Astrocyte (in vitro differentiated cells and primary cell): ENCODE data around the gene C10orf90. TPM values are rescaled to one million over a fixed set of nuclear protein-coding genes. Genes with fewer than 3 reads are reported as not detected.
A peak's percentile ranks its signal among the peaks of the same experiment; 100 is the strongest.

Experiments
- DNase-seq: peaks from one replicate; pipeline ENCODE4 v3.0.0-alpha.2; 2010; ENCODE audit warnings: low read depth
- FAIRE-seq: peaks from 2 replicates; lab custom pipeline; 2011; peaks lifted over from hg19 to GRCh38; lab: Jason Lieb, UNC
- H2AFZ ChIP-seq: 2 replicates; pipeline ENCODE4 v1.6.0; 2012; ENCODE audit warnings: low read depth, low read length, inconsistent platforms
- H3K27ac ChIP-seq: 2 replicates; pipeline ENCODE4 v1.5.1; 2011; ENCODE audit warnings: low read depth, low read length, inconsistent platforms
- H3K27me3 ChIP-seq: 2 replicates; pipeline ENCODE4 v1.6.0; 2011; ENCODE audit warnings: low read length, inconsistent platforms; ENCODE audit not compliant: insufficient read depth
- H3K36me3 ChIP-seq: 2 replicates; pipeline ENCODE4 v1.5.1; 2011; ENCODE audit warnings: low read length, inconsistent platforms; ENCODE audit not compliant: insufficient read depth
- H3K4me1 ChIP-seq: 2 replicates; pipeline ENCODE4 v1.5.1; 2011; ENCODE audit warnings: low read length, inconsistent platforms; ENCODE audit not compliant: insufficient read depth
- H3K4me2 ChIP-seq: 2 replicates; pipeline ENCODE4 v1.6.0; 2012; ENCODE audit warnings: low read length, inconsistent platforms
- H3K4me3 ChIP-seq: 2 replicates; pipeline ENCODE4 v1.5.1; 2011; ENCODE audit warnings: low read depth, mild to moderate bottlenecking, low read length, inconsistent platforms; ENCODE audit not compliant: insufficient read depth
- H3K79me2 ChIP-seq: 2 replicates; pipeline ENCODE4 v1.6.0; 2012; ENCODE audit warnings: mild to moderate bottlenecking, low read length, inconsistent platforms; ENCODE audit not compliant: insufficient read depth
- H3K9ac ChIP-seq: 2 replicates; pipeline ENCODE4 v1.6.0; 2012; ENCODE audit warnings: mild to moderate bottlenecking, low read length, inconsistent platforms
- H3K9me3 ChIP-seq: 2 replicates; pipeline ENCODE4 v1.5.1; 2012; ENCODE audit warnings: low read depth, mild to moderate bottlenecking, low read length, inconsistent platforms; ENCODE audit not compliant: insufficient read depth
- H4K20me1 ChIP-seq: 2 replicates; pipeline ENCODE4 v1.6.0; 2012; ENCODE audit warnings: low read length, inconsistent platforms; ENCODE audit not compliant: insufficient read depth
- H3K27ac Mint-ChIP-seq: one replicate; pipeline ENCODE4 v1.8.0; 2021; ENCODE audit warnings: mild to moderate bottlenecking, mixed read lengths; ENCODE audit not compliant: unreplicated experiment
- H3K27me3 Mint-ChIP-seq: one replicate; pipeline ENCODE4 v1.8.0; 2021; ENCODE audit warnings: low read depth, mixed read lengths; ENCODE audit not compliant: unreplicated experiment
- H3K36me3 Mint-ChIP-seq: one replicate; pipeline ENCODE4 v1.8.0; 2021; ENCODE audit warnings: low read depth, mixed read lengths; ENCODE audit not compliant: unreplicated experiment
- H3K4me1 Mint-ChIP-seq: one replicate; pipeline ENCODE4 v1.8.0; 2021; ENCODE audit warnings: low read depth, mixed read lengths; ENCODE audit not compliant: unreplicated experiment
- H3K4me3 Mint-ChIP-seq: one replicate; pipeline ENCODE4 v1.8.0; 2021; ENCODE audit warnings: mild to moderate bottlenecking, moderate library complexity, mixed read lengths; ENCODE audit not compliant: unreplicated experiment
- H3K9me3 Mint-ChIP-seq: one replicate; pipeline ENCODE4 v1.8.0; 2021; ENCODE audit warnings: mild to moderate bottlenecking, mixed read lengths; ENCODE audit not compliant: unreplicated experiment
- EZH2 ChIP-seq: IDR thresholded peaks from 2 replicates; pipeline ENCODE4 v1.6.1; 2012; ENCODE audit warnings: mild to moderate bottlenecking, low read length, inconsistent platforms; ENCODE audit not compliant: insufficient read depth
- total RNA-seq: library from RNA; stranded (reverse); gene quantifications from 2 replicates; pipeline ENCODE4 v1.2.1, GENCODE V29; 2021
- TF ChIP-seq, protein P1 (sequence below): IDR thresholded peaks from 2 replicates; pipeline ENCODE4 v1.5.1; 2011; ENCODE audit warnings: low read depth, mild to moderate bottlenecking, inconsistent platforms, low read length, moderate library complexity; ENCODE audit not compliant: insufficient read depth

Gene C10orf90
- total RNA-seq, 1 donor from 2014 or later, result not detected

DNA sequence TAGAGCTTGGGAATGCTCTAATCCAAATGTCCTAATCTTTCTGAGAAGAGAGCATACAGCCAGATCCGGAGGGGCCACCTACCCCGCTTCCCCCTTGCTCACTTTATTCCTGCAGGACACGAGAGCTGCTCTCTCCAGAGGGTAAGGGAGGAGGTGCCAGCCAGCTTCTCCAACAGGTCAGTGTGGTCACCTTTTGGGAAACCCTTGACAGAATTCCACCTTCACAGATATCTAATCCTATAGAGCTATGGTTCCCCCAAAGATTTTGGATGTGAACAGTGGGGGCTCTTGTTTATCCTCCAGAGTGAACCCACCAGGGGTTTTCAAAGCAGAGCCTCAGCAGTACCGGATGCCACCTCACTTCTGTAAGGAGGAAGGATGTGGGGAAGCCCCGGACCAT is 34.6 kb upstream of the C10orf90 start:
- no peak for FAIRE-seq
- H3K4me1 Mint-ChIP-seq, result peaks cover 18% of the 10 kb centered on the region
- H3K27me3 Mint-ChIP-seq, result peaks cover 21% of the 10 kb centered on the region
- no peak overlapping the region for H3K4me3 Mint-ChIP-seq
- H2AFZ ChIP-seq, result no peak overlapping the region
- no peak overlapping the region for H3K4me2 ChIP-seq
- no peak overlapping the region for H3K27ac Mint-ChIP-seq
- no peak overlapping the region for H3K9ac ChIP-seq
- no peaks in the 10 kb centered on the region for H3K79me2 ChIP-seq
- H3K36me3 ChIP-seq, result no peaks in the 10 kb centered on the region
- H3K4me1 ChIP-seq, result peaks cover 5% of the 10 kb centered on the region
- peaks cover 28% of the 10 kb centered on the region for H3K27me3 ChIP-seq
- no peaks in the 10 kb centered on the region for H3K9me3 ChIP-seq
- H3K36me3 Mint-ChIP-seq, result no peaks in the 10 kb centered on the region
- DNase-seq, result no peak
- TF ChIP-seq, protein P1, sequence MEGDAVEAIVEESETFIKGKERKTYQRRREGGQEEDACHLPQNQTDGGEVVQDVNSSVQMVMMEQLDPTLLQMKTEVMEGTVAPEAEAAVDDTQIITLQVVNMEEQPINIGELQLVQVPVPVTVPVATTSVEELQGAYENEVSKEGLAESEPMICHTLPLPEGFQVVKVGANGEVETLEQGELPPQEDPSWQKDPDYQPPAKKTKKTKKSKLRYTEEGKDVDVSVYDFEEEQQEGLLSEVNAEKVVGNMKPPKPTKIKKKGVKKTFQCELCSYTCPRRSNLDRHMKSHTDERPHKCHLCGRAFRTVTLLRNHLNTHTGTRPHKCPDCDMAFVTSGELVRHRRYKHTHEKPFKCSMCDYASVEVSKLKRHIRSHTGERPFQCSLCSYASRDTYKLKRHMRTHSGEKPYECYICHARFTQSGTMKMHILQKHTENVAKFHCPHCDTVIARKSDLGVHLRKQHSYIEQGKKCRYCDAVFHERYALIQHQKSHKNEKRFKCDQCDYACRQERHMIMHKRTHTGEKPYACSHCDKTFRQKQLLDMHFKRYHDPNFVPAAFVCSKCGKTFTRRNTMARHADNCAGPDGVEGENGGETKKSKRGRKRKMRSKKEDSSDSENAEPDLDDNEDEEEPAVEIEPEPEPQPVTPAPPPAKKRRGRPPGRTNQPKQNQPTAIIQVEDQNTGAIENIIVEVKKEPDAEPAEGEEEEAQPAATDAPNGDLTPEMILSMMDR, result no peak
- TF ChIP-seq EZH2, result no peak
- H3K9me3 Mint-ChIP-seq, result no peaks in the 10 kb centered on the region
- no peaks in the 10 kb centered on the region for H4K20me1 ChIP-seq
- no peak overlapping the region for H3K27ac ChIP-seq
- no peak overlapping the region for H3K4me3 ChIP-seq

DNA sequence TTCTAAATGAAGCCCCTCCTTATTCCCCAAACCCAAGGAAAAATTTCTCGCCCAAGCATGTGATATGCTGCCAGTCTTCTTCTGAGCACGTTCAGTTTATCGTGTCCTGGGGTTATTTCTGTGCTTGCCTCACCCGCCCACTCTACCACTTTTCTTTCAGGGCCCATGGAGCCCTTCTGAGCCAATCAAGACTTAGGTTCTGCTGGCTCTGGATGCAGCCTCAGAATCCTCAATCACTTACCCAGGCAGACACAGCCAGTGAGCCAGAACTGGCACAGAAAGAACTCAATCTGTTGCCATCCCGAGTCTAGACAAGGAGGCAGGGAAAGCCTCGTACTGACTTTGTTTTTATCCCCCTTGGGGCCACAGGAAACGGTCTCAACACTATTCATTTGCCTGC is 34.2 kb upstream of the C10orf90 start:
- Histone ChIP-seq H4K20me1 (no peaks in the 10 kb centered on the region), H3K36me3 (no peaks in the 10 kb centered on the region), H3K27ac (no peak overlapping the region), H3K9ac (no peak overlapping the region), H3K4me1 (peaks cover 5% of the 10 kb centered on the region), H3K27me3 (peaks cover 28% of the 10 kb centered on the region), H3K9me3 (no peaks in the 10 kb centered on the region), H2AFZ (no peak overlapping the region), H3K4me2 (no peak overlapping the region), H3K4me3 (no peak overlapping the region), H3K79me2 (no peaks in the 10 kb centered on the region)
- Mint-ChIP-seq H3K36me3 (no peaks in the 10 kb centered on the region), H3K4me3 (no peak overlapping the region), H3K27ac (no peak overlapping the region), H3K27me3 (peaks cover 21% of the 10 kb centered on the region), H3K4me1 (peaks cover 18% of the 10 kb centered on the region), H3K9me3 (no peaks in the 10 kb centered on the region)
- FAIRE-seq (no peak), DNase-seq (no peak)
- no peak for TF ChIP-seq EZH2
- TF ChIP-seq, protein P1, result no peak

DNA sequence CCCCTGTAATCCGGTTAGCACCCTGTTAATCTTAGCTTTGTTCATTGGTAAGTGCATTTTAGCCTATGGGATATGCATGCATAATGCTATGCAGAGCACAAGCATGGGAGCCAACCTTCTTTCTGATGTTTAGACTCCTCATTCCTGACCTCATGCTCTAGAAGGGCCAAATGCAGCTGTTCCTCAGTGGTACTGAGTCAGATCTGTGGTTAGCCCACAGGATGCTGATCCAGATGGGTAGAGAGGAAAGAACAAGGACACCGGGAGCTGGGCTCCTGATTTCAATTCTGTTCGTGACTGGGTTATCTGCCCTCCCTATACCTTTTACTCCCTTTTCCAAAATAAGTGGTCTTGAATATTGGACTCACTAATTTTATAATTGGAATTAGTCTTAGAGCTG is 31.7 kb upstream of the C10orf90 start:
- H3K27me3 ChIP-seq, result peaks cover 28% of the 10 kb centered on the region
- H3K4me3 ChIP-seq, result no peak overlapping the region
- no peak overlapping the region for H2AFZ ChIP-seq
- no peak overlapping the region for H3K27ac ChIP-seq
- H4K20me1 ChIP-seq, result no peaks in the 10 kb centered on the region
- H3K4me2 ChIP-seq, result peak overlapping the region; percentile 30
- no peaks in the 10 kb centered on the region for H3K36me3 ChIP-seq
- no peaks in the 10 kb centered on the region for H3K79me2 ChIP-seq
- no peak overlapping the region for H3K9ac ChIP-seq
- Mint-ChIP-seq H3K9me3 (no peaks in the 10 kb centered on the region), H3K4me3 (no peak overlapping the region), H3K27ac (no peak overlapping the region), H3K4me1 (peaks cover 18% of the 10 kb centered on the region), H3K36me3 (no peaks in the 10 kb centered on the region), H3K27me3 (peaks cover 21% of the 10 kb centered on the region)
- peaks cover 5% of the 10 kb centered on the region for H3K4me1 ChIP-seq
- H3K9me3 ChIP-seq, result no peaks in the 10 kb centered on the region
- TF ChIP-seq, protein P1, result no peak
- no peak for TF ChIP-seq EZH2
- FAIRE-seq (no peak), DNase-seq (peak; percentile 75)
